ENCODE data around the gene OAS1. TPM values are rescaled to one million over a fixed set of nuclear protein-coding genes. Genes with fewer than 3 reads are reported as not detected.

OAS1 gene
- total RNA-seq, 2 experiments from 2014 or later, result 2.6 to 3.4 TPM

DNA sequence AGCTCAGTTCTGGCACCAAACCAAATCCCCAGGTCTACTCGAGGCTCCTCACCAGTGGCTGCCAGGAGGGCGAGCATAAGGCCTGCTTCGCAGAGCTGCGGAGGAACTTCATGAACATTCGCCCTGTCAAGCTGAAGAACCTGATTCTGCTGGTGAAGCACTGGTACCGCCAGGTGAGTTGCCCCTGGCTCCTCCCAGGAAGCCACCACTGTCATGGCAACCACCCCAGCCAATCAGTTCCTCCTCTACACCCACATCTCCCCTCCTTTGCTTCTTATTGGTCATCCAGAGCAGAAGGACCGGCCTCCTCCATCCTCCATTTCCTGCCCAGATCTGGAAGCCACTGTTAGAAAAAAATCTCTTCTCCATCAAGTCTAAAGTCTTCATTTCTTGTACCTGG, 54.3 kb downstream of the OAS1 start:
- Histone ChIP-seq H3K36me3 (ENCODE audit: insufficient read depth, low read length) (peaks cover 47% of the 10 kb centered on the region), H3K9me3 (ENCODE audit: control insufficient read depth in 1 of 2, insufficient read depth in 1 of 2, low read length in 2 of 2) (peaks cover 0 to 6% of the 10 kb centered on the region in 2 experiments), H3K27me3 (ENCODE audit: control insufficient read depth in 1 of 2, insufficient read depth in 2 of 2, low read length in 2 of 2) (no peaks in the 10 kb centered on the region), H3K27ac (ENCODE audit: low read depth in 1 of 2, low read length in 2 of 2) (no peak overlapping the region), H3K4me3 (ENCODE audit: low read length) (no peak overlapping the region), H3K4me1 (ENCODE audit: insufficient read depth, low read length) (no peaks in the 10 kb centered on the region)
- Mint-ChIP-seq H3K27me3 (no peaks in the 10 kb centered on the region), H3K27ac (no peak overlapping the region), H3K36me3 (ENCODE audit: low read depth) (peaks cover 96% of the 10 kb centered on the region), H3K9me3 (peaks cover 7% of the 10 kb centered on the region), H3K4me1 (ENCODE audit: low read depth) (peaks cover 18% of the 10 kb centered on the region), H3K4me3 (no peak overlapping the region)
- ChIA-PET CTCF (no interaction called here), POLR2A (interaction anchor here (1.3 to 1.6 kb wide), 3 partner anchors 10 to 18 kb away, joined by 3 to 9 read pairs (median 3); partner anchors contain the start of gene OAS2)
- DNase-seq (no peak), ATAC-seq (ENCODE audit: poor library complexity) (no peak)
- intact Hi-C loops (cut with DNase I, micrococcal nuclease), result no loop called here
- TF ChIP-seq, protein P1, sequence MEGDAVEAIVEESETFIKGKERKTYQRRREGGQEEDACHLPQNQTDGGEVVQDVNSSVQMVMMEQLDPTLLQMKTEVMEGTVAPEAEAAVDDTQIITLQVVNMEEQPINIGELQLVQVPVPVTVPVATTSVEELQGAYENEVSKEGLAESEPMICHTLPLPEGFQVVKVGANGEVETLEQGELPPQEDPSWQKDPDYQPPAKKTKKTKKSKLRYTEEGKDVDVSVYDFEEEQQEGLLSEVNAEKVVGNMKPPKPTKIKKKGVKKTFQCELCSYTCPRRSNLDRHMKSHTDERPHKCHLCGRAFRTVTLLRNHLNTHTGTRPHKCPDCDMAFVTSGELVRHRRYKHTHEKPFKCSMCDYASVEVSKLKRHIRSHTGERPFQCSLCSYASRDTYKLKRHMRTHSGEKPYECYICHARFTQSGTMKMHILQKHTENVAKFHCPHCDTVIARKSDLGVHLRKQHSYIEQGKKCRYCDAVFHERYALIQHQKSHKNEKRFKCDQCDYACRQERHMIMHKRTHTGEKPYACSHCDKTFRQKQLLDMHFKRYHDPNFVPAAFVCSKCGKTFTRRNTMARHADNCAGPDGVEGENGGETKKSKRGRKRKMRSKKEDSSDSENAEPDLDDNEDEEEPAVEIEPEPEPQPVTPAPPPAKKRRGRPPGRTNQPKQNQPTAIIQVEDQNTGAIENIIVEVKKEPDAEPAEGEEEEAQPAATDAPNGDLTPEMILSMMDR (IDR thresholded peaks at IDR 0.05), result no peak

DNA sequence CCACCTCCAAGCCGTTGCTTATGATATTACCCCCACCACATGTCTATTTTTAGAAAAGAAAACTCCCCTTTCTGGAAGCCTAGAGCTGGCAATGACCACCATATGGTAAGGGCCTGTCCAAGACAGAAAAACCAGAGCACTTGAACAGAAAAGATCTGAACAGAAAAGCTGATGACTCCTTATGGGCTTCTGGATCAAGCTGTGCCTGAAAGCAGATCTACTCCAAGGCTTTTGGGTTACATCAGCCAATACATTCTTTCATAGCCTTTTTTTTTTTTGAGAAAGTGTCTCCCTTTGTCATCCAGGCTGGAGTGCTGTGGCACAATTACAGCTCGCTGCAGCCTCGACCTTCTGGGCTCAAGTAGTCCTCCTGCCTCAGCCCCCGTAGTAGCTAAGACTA, 54.8 kb downstream of the OAS1 start:
- ChIA-PET CTCF (no interaction called here), POLR2A (interaction anchor here (0.6 to 2.0 kb wide), 3 partner anchors 17 to 61 kb away, joined by 3 to 10 read pairs (median 3); partner anchors contain the start of gene OAS2)
- ATAC-seq (ENCODE audit: poor library complexity) (no peak), DNase-seq (no peak)
- Histone ChIP-seq H3K4me3 (ENCODE audit: low read length) (no peak overlapping the region), H3K9me3 (ENCODE audit: control insufficient read depth in 1 of 2, insufficient read depth in 1 of 2, low read length in 2 of 2) (peaks cover 0 to 6% of the 10 kb centered on the region in 2 experiments), H3K27ac (ENCODE audit: low read depth in 1 of 2, low read length in 2 of 2) (no peak overlapping the region), H3K4me1 (ENCODE audit: insufficient read depth, low read length) (no peaks in the 10 kb centered on the region), H3K27me3 (ENCODE audit: control insufficient read depth in 1 of 2, insufficient read depth in 2 of 2, low read length in 2 of 2) (no peaks in the 10 kb centered on the region), H3K36me3 (ENCODE audit: insufficient read depth, low read length) (peaks cover 52% of the 10 kb centered on the region)
- peaks cover 13% of the 10 kb centered on the region for H3K4me1 Mint-ChIP-seq (ENCODE audit: low read depth)
- no peak overlapping the region for H3K4me3 Mint-ChIP-seq
- H3K9me3 Mint-ChIP-seq, result peaks cover 7% of the 10 kb centered on the region
- no peak overlapping the region for H3K27ac Mint-ChIP-seq
- intact Hi-C loops (cut with DNase I, micrococcal nuclease), result no loop called here
- TF ChIP-seq, protein P1 (IDR thresholded peaks at IDR 0.05), result no peak
- H3K36me3 Mint-ChIP-seq (ENCODE audit: low read depth), result peaks cover 96% of the 10 kb centered on the region
- H3K27me3 Mint-ChIP-seq, result no peaks in the 10 kb centered on the region

DNA sequence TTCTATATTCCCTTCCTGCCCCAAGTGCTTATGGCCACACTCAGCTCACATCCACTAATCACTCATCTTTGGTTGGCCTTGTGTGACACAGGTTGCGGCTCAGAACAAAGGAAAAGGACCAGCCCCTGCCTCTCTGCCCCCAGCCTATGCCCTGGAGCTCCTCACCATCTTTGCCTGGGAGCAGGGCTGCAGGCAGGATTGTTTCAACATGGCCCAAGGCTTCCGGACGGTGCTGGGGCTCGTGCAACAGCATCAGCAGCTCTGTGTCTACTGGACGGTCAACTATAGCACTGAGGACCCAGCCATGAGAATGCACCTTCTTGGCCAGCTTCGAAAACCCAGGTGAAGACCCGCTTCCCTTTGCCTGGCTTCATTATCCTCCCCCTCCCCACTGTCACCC, 55.8 kb downstream of the OAS1 start:
- H3K4me3 Mint-ChIP-seq, result no peak overlapping the region
- intact Hi-C loops (cut with DNase I, micrococcal nuclease), result no loop called here
- no peak overlapping the region for H3K27ac Mint-ChIP-seq
- no peaks in the 10 kb centered on the region for H3K27me3 ChIP-seq (ENCODE audit: control insufficient read depth in 1 of 2, insufficient read depth in 2 of 2, low read length in 2 of 2)
- H3K9me3 ChIP-seq (ENCODE audit: control insufficient read depth in 1 of 2, insufficient read depth in 1 of 2, low read length in 2 of 2), result peaks cover 0 to 6% of the 10 kb centered on the region in 2 experiments
- no peaks in the 10 kb centered on the region for H3K4me1 ChIP-seq (ENCODE audit: insufficient read depth, low read length)
- POLR2A ChIA-PET, result interaction anchor here (1.3 to 2.0 kb wide), 2 partner anchors 16 to 19 kb away, joined by 3 to 10 read pairs; partner anchors contain the start of gene OAS2
- peaks cover 8% of the 10 kb centered on the region for H3K4me1 Mint-ChIP-seq (ENCODE audit: low read depth)
- H3K4me3 ChIP-seq (ENCODE audit: low read length), result no peak overlapping the region
- peaks cover 62% of the 10 kb centered on the region for H3K36me3 ChIP-seq (ENCODE audit: insufficient read depth, low read length)
- H3K27me3 Mint-ChIP-seq, result no peaks in the 10 kb centered on the region
- H3K27ac ChIP-seq (ENCODE audit: low read depth in 1 of 2, low read length in 2 of 2), result no peak overlapping the region
- DNase-seq, result no peak
- CTCF ChIA-PET, result no interaction called here
- no peak for ATAC-seq (ENCODE audit: poor library complexity)
- peaks cover 94% of the 10 kb centered on the region for H3K36me3 Mint-ChIP-seq (ENCODE audit: low read depth)
- TF ChIP-seq, protein P1 (IDR thresholded peaks at IDR 0.05), result no peak
- peaks cover 4% of the 10 kb centered on the region for H3K9me3 Mint-ChIP-seq

All from CD4-positive, alpha-beta T cell (primary cell).